Measurements from ENCODE around the gene GNB1. TPM values are rescaled to one million over a fixed set of nuclear protein-coding genes. Genes with fewer than 3 reads are reported as not detected.
A peak's percentile ranks its signal among the peaks of the same experiment; 100 is the strongest.

GNB1 gene
- total RNA-seq, 1 experiment from 2014 or later: 339 TPM

GRCh38 chr1:1781526-1781903 lies 109.4 kb downstream of the GNB1 start:
- ATAC-seq (no peak), DNase-seq (ENCODE audit: low spot score) (no peak)
- Mint-ChIP-seq H3K4me1 (peaks cover 43% of the 10 kb centered on the region), H3K36me3 (peaks cover 13% of the 10 kb centered on the region), H3K4me3 (peak overlapping the region; percentile 42), H3K27me3 (ENCODE audit: low read depth) (no peaks in the 10 kb centered on the region), H3K27ac (peak overlapping the region; percentile 90), H3K9me3 (no peaks in the 10 kb centered on the region)
- POLR2A ChIA-PET: interaction anchor here (0.5 to 0.7 kb wide), 2 partner anchors 29 to 352 kb away, joined by 3 to 4 read pairs; no protein-coding TSS in a partner anchor
- TF ChIP-seq ZNF396 (CRISPR knock-in tag; IDR thresholded peaks at IDR 0.05; ENCODE audit: borderline replicate concordance) (no peak), CBFB (CRISPR knock-in tag; IDR thresholded peaks at IDR 0.05; ENCODE audit: low read depth) (no peak), USF2 (CRISPR knock-in tag; IDR thresholded peaks at IDR 0.05) (no peak), GRHL2 (CRISPR knock-in tag; IDR thresholded peaks at IDR 0.05; ENCODE audit: insufficient replicate concordance, severe bottlenecking) (no peak), ARID4B (CRISPR knock-in tag; IDR thresholded peaks at IDR 0.05; ENCODE audit: borderline replicate concordance) (no peak), FOXK1 (CRISPR knock-in tag; IDR thresholded peaks at IDR 0.05) (no peak)
- TF ChIP-seq, protein P1, sequence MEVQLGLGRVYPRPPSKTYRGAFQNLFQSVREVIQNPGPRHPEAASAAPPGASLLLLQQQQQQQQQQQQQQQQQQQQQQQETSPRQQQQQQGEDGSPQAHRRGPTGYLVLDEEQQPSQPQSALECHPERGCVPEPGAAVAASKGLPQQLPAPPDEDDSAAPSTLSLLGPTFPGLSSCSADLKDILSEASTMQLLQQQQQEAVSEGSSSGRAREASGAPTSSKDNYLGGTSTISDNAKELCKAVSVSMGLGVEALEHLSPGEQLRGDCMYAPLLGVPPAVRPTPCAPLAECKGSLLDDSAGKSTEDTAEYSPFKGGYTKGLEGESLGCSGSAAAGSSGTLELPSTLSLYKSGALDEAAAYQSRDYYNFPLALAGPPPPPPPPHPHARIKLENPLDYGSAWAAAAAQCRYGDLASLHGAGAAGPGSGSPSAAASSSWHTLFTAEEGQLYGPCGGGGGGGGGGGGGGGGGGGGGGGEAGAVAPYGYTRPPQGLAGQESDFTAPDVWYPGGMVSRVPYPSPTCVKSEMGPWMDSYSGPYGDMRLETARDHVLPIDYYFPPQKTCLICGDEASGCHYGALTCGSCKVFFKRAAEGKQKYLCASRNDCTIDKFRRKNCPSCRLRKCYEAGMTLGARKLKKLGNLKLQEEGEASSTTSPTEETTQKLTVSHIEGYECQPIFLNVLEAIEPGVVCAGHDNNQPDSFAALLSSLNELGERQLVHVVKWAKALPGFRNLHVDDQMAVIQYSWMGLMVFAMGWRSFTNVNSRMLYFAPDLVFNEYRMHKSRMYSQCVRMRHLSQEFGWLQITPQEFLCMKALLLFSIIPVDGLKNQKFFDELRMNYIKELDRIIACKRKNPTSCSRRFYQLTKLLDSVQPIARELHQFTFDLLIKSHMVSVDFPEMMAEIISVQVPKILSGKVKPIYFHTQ (CRISPR knock-in tag; IDR thresholded peaks at IDR 0.05): no peak
- CTCF ChIA-PET: interaction anchor here (0.5 to 2.1 kb wide), 4 partner anchors 46 to 263 kb away, joined by 3 to 10 read pairs (median 4); no protein-coding TSS in a partner anchor

GRCh38 chr1:1780598-1781525 lies 110.0 kb downstream of the GNB1 start:
- Mint-ChIP-seq H3K9me3 (no peaks in the 10 kb centered on the region), H3K4me3 (peak overlapping the region; percentile 81), H3K27ac (peak overlapping the region; percentile 99), H3K36me3 (peaks cover 6% of the 10 kb centered on the region), H3K4me1 (peaks cover 48% of the 10 kb centered on the region), H3K27me3 (ENCODE audit: low read depth) (no peaks in the 10 kb centered on the region)
- POLR2A ChIA-PET: interaction anchor here (0.7 to 1.0 kb wide), 3 partner anchors 14 to 128 kb away, joined by 3 to 7 read pairs (median 3); no protein-coding TSS in a partner anchor
- DNase-seq (ENCODE audit: low spot score) (no peak), ATAC-seq (no peak)
- CTCF ChIA-PET: interaction anchor here (0.5 to 2.8 kb wide), 8 partner anchors 8 to 263 kb away, joined by 3 to 30 read pairs (median 9); no protein-coding TSS in a partner anchor
- TF ChIP-seq, protein P2, sequence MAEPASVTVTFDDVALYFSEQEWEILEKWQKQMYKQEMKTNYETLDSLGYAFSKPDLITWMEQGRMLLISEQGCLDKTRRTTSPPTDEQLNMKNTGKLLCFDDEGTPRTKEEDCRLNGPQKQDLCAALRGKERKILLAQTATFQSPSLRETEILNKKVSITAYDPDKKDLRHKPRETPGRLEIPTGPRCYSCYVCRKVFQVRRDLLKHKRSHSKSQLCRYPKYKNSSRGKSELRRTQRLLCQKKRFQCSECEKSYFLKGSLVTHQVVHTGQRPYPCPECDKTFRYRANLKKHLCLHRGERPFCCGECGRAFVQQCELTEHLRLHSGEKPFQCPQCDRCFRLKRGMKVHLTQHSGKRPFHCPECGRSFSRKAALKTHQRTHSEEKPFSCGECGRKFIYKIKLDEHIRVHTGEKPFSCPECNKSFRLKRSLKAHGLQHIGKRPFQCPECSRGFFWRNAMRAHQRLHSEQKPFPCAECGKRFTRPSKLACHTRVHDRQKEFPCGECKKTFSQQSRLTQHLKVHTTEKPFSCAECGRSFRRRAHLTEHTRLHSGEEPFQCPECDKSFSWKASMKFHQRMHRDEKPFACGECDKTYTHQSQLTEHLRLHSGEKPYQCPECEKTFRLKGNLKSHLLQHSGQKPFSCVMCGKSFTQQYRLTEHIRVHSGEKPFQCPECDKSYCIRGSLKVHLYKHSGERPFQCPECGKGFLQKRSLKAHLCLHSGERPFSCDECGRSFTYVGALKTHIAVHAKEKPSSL (CRISPR knock-in tag; conservative IDR thresholded peaks at IDR 0.05): no peak

Data from WTC11 (cell line).